BLaER1 treated with 17β-estradiol and CSF1 and Interleukin-3, amounts not matched to agents 10 nM and 100 nM (cell line): ENCODE measurements around the gene RAB40B.
A peak's percentile ranks its signal among the peaks of the same experiment; 100 is the strongest.

Source experiments
- H3K27ac ChIP-seq, 11 experiments: shearing (Covaris generic); formaldehyde crosslinking; 2 replicates each; pipeline ENCODE4 v1.8.1; 2022
- H3K27me3 ChIP-seq, 11 experiments: shearing (Covaris generic); formaldehyde crosslinking; 2 replicates each; pipeline ENCODE4 v1.8.1; 2022
- H3K36me3 ChIP-seq, 11 experiments: shearing (Covaris generic); formaldehyde crosslinking; 2 replicates each; pipeline ENCODE4 v1.8.1; 2022
- H3K4me1 ChIP-seq, 10 experiments: shearing (Covaris generic); formaldehyde crosslinking; 2 replicates each; pipeline ENCODE4 v1.8.1; 2022
- H3K4me2 ChIP-seq, 11 experiments: shearing (Covaris generic); formaldehyde crosslinking; 2 replicates each; pipeline ENCODE4 v1.8.1; 2022
- H3K4me3 ChIP-seq, 10 experiments: shearing (Covaris generic); formaldehyde crosslinking; 2 replicates each; pipeline ENCODE4 v1.8.1; 2022
- H3K9ac ChIP-seq, 11 experiments: shearing (Covaris generic); formaldehyde crosslinking; 2 replicates each; pipeline ENCODE4 v1.8.1; 2022
- H3K9me3 ChIP-seq, 11 experiments: shearing (Covaris generic); formaldehyde crosslinking; replicated peaks in 1 of 11; 2 replicates each; pipeline ENCODE4 v1.8.1; 2022
- H4K20me1 ChIP-seq, 11 experiments: shearing (Covaris generic); formaldehyde crosslinking; 2 replicates each; pipeline ENCODE4 v1.8.1; 2022
- Cebpa-rat ChIP-seq, 11 experiments: shearing (Covaris generic); IDR thresholded peaks; 2 replicates each; pipeline ENCODE4 v1.8.1; 2022

Gene RAB40B

DNA sequence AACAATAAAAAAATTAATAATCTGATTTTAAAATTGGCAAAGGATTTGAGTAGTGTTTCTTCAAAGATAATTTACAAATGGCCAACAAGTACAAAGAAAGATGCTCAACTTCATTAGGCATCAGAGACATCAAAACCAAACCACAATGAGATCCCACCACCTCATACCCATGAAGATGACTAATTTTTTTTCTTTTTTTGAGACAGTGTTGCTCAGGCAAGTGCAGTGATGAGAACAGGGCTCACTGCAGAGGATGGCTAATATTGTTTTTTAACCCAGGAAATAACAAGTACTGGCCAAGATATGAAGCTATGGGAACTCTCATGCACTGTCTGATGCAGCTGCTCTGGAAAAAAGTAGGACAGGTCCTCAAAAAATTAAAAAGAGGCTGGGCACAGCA, 65.2 kb downstream of the RAB40B start:
- peaks cover 54 to 97% (median 89%) of the 10 kb centered on the region in 11 experiments for H4K20me1 ChIP-seq
- H3K36me3 ChIP-seq, result peaks cover 87 to 97% (median 93%) of the 10 kb centered on the region in 11 experiments
- no peaks in the 10 kb centered on the region for H3K27me3 ChIP-seq
- peaks cover 5 to 19% (median 14%) of the 10 kb centered on the region in 11 experiments; a peak in 17 of 22 replicates for H3K9me3 ChIP-seq
- peaks cover 0 to 18% (median 6%) of the 10 kb centered on the region in 10 experiments; a peak in 13 of 20 replicates for H3K4me1 ChIP-seq
- no peak overlapping the region for H3K9ac ChIP-seq
- no peak overlapping the region for H3K4me2 ChIP-seq
- H3K4me3 ChIP-seq, result no peak overlapping the region
- TF ChIP-seq Cebpa-rat (IDR thresholded peaks at IDR 0.05), result no peak
- no peak overlapping the region for H3K27ac ChIP-seq

DNA sequence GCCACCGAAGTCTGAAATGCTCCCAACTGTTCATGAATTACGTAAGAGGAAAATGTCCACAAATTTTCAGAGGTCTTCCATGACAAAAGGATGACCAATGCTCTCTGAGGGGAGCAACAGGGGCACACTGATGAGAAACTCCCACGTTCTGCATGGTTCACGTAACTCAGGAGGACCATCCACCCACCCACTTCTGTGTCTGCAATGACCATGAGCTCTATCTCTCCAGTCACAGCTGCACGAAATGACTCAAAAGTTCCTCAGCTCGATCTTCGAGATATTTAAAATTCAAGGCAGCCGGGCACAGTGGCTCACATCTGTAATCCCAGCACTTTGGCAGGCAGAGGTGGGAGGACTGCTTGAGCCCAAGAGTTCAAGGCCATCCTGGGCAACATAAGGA, 66.0 kb downstream of the RAB40B start:
- Histone ChIP-seq H3K27me3 (no peaks in the 10 kb centered on the region), H3K27ac (no peak overlapping the region), H3K9ac (no peak overlapping the region), H4K20me1 (peaks cover 50 to 99% (median 91%) of the 10 kb centered on the region in 11 experiments), H3K36me3 (peaks cover 87 to 100% (median 95%) of the 10 kb centered on the region in 11 experiments), H3K4me2 (no peak overlapping the region), H3K4me1 (peaks cover 0 to 24% (median 15%) of the 10 kb centered on the region in 10 experiments; a peak in 14 of 20 replicates), H3K9me3 (peaks cover 2 to 13% (median 9%) of the 10 kb centered on the region in 11 experiments; a peak in 17 of 22 replicates), H3K4me3 (no peak overlapping the region)
- TF ChIP-seq Cebpa-rat (IDR thresholded peaks at IDR 0.05), result no peak

DNA sequence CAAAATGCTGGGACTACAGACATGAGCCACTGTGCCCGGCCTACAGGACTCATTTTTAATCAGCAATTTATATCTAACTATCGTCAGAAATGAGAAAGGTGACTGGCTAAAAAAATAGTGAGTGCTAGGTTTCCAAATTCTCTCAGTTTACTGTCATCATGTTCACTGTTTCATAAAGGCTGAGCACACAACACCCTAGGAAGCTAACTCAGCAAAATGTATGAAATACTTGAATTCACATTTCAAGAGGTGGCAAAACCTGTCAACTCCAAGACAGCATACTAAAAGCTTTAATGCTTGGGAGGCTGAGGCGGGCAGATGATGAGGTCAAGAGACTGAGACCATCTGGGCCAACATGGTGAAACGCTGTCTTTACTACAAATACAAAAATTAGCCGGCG, 67.0 kb downstream of the RAB40B start:
- H3K27ac ChIP-seq, result no peak overlapping the region
- H3K36me3 ChIP-seq, result peaks cover 87 to 100% (median 95%) of the 10 kb centered on the region in 11 experiments
- H3K4me2 ChIP-seq, result no peak overlapping the region
- peaks cover 0 to 4% (median 0%) of the 10 kb centered on the region in 11 experiments; a peak in 6 of 22 replicates for H3K9me3 ChIP-seq
- H3K4me1 ChIP-seq, result peaks cover 0 to 31% (median 23%) of the 10 kb centered on the region in 10 experiments; a peak in 14 of 20 replicates
- no peak overlapping the region for H3K4me3 ChIP-seq
- H4K20me1 ChIP-seq, result peaks cover 45 to 99% (median 83%) of the 10 kb centered on the region in 11 experiments
- no peak overlapping the region for H3K9ac ChIP-seq
- H3K27me3 ChIP-seq, result no peaks in the 10 kb centered on the region
- no peak for TF ChIP-seq Cebpa-rat (IDR thresholded peaks at IDR 0.05)

DNA sequence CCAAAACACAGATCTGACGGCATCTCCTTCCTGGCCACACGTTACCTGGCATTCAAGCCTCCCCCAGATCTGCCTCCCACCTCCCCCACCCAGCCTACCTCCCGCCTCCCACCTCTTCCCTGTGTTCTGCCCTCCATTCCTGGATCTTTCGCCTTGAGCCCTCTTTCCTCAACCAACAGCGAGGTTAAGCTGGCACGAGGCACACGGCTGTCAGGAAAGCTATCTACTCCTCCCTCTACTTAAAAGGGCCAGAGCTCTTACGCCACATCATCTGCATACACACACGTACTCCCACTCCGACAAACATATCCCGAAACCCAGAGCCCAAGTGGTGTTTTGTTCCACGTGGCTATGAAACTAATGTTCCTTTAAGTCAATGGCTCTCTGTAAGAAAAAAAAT, 68.3 kb downstream of the RAB40B start:
- H3K9me3 ChIP-seq, result no peaks in the 10 kb centered on the region
- H3K4me1 ChIP-seq, result peaks cover 0 to 38% (median 25%) of the 10 kb centered on the region in 10 experiments; a peak in 14 of 20 replicates
- no peak overlapping the region for H3K9ac ChIP-seq
- no peaks in the 10 kb centered on the region for H3K27me3 ChIP-seq
- no peak overlapping the region for H3K4me3 ChIP-seq
- H4K20me1 ChIP-seq, result peaks cover 31 to 91% (median 70%) of the 10 kb centered on the region in 11 experiments; a peak in 21 of 22 replicates
- H3K4me2 ChIP-seq, result no peak overlapping the region
- H3K36me3 ChIP-seq, result peaks cover 86 to 100% (median 95%) of the 10 kb centered on the region in 11 experiments
- no peak for TF ChIP-seq Cebpa-rat (IDR thresholded peaks at IDR 0.05)
- no peak overlapping the region for H3K27ac ChIP-seq

DNA sequence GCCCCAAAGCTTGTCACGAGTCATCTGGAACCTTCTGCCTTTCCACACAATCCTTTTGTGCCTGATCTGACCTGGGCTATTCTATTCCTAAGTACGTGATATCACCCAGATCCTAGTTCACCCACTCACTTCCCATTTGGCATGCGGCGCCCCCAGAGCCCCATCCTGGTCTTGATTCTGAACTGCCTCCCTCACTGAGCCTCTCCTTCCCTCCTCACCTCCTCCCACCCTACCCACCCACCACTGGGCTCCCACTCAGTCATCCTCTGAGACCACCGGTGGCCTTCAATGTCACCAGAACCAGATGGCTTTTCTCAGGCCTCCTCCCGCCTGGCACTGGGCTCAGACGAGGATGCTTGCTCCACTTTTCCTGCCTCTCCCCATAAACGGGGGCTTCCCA, 68.8 kb downstream of the RAB40B start:
- Histone ChIP-seq H4K20me1 (peaks cover 27 to 86% (median 67%) of the 10 kb centered on the region in 11 experiments; a peak in 21 of 22 replicates), H3K9ac (0 out of 22 replicates have a peak overlapping the region, but pooled peaks of 2 of the 11 experiments have one; percentile 10 to 41), H3K36me3 (peaks cover 86 to 100% (median 95%) of the 10 kb centered on the region in 11 experiments), H3K4me2 (no peak overlapping the region), H3K4me3 (no peak overlapping the region), H3K27ac (peak overlapping the region in 3 of 11 experiments; percentile 19 to 75 (median 74); a peak in 1 of 22 replicates), H3K4me1 (peaks cover 0 to 43% (median 28%) of the 10 kb centered on the region in 10 experiments; a peak in 15 of 20 replicates), H3K27me3 (no peaks in the 10 kb centered on the region), H3K9me3 (no peaks in the 10 kb centered on the region)
- no peak for TF ChIP-seq Cebpa-rat (IDR thresholded peaks at IDR 0.05)

DNA sequence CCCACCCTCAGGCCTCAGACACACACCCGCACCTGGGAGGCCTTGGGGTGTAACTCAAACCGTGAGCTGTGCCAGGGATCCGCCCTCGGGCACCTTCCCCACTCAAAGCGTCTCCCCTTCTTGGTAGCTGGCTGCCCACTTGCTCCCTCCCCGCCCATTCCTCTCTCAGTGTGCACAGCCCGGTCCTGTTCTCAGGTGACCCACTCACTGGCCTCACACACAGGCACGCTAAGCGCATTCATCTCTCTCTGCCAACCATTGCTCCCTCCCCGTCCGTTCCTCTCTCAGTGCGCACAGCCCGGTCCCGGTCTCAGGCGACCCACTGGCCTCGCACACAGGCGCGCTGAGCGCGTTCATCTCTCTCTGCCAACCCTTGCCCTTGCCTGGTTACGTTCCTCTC, 71.1 kb downstream of the RAB40B start:
- H3K4me1 ChIP-seq, result peaks cover 21 to 66% (median 50%) of the 10 kb centered on the region in 10 experiments
- H4K20me1 ChIP-seq, result peaks cover 9 to 72% (median 52%) of the 10 kb centered on the region in 11 experiments; a peak in 19 of 22 replicates
- peak overlapping the region in 8 of 11 experiments; percentile 10 to 67 (median 45); a peak in 10 of 22 replicates for H3K9ac ChIP-seq
- H3K27ac ChIP-seq, result peak overlapping the region in 9 of 11 experiments; percentile 28 to 75 (median 47); a peak in 11 of 22 replicates
- H3K4me3 ChIP-seq, result 0 out of 20 replicates have a peak overlapping the region, but pooled peaks of 1 of the 10 experiments have one; percentile 9
- H3K9me3 ChIP-seq, result no peaks in the 10 kb centered on the region
- H3K27me3 ChIP-seq, result no peaks in the 10 kb centered on the region
- H3K36me3 ChIP-seq, result peaks cover 64 to 91% (median 85%) of the 10 kb centered on the region in 11 experiments
- TF ChIP-seq Cebpa-rat (IDR thresholded peaks at IDR 0.05), result no peak
- H3K4me2 ChIP-seq, result peak overlapping the region in 8 of 11 experiments; percentile 32 to 96 (median 84); a peak in 16 of 22 replicates

DNA sequence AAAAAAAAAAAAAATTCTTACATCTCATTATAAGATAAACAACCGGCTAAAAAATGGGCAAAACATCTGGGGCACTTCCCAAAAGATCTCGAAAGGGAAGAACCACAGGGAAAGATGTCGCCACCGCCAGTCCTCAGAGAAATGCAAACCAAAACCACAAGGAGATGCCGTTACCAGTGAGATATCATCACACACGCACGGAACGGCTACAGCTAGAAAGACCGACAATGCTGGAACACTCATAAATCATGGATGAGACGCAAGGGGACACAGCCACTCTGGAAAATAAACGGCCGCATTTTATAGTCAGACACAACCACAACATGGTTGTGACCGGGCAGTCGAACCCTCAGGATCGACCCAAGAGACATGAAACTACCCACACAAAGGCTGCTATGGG, 74.8 kb downstream of the RAB40B start:
- Histone ChIP-seq H3K9ac (peak overlapping the region; percentile 52 to 76 (median 70); a peak in 21 of 22 replicates), H3K27ac (peak overlapping the region; percentile 55 to 91 (median 77); a peak in 20 of 22 replicates), H3K9me3 (no peaks in the 10 kb centered on the region), H3K4me3 (peak overlapping the region in 8 of 10 experiments; percentile 29 to 52 (median 38); a peak in 11 of 20 replicates), H3K4me2 (peak overlapping the region; percentile 56 to 93 (median 85)), H3K4me1 (peaks cover 21 to 62% (median 51%) of the 10 kb centered on the region in 10 experiments), H3K36me3 (peaks cover 74 to 91% (median 89%) of the 10 kb centered on the region in 11 experiments), H4K20me1 (peaks cover 5 to 56% (median 20%) of the 10 kb centered on the region in 11 experiments; a peak in 18 of 22 replicates), H3K27me3 (no peaks in the 10 kb centered on the region)
- peak in 6 of 11 experiments; percentile 27 to 79 (median 56); a peak in 6 of 22 replicates for TF ChIP-seq Cebpa-rat (IDR thresholded peaks at IDR 0.05)

DNA sequence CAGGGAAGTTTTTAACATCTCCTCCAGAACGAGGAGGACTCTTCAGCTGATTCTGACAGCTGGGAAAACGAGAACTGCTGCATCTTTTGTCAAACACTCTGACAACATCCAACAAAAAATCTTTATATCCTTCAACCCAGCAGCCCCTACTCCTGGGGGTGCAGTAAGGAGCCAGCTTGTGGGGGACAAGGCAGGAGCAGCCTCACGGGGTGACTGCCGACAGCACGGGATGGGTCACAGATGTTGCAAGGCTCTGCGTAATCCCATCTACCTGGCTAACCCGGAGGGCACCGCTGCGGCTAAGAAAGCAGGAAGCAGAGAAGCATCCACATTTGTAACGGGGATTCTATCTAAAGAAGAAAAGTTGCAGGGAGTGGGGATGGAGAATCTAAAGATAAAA, 78.9 kb downstream of the RAB40B start:
- no peaks in the 10 kb centered on the region for H3K27me3 ChIP-seq
- peaks cover 79 to 92% (median 90%) of the 10 kb centered on the region in 11 experiments for H3K36me3 ChIP-seq
- no peak overlapping the region for H3K4me2 ChIP-seq
- H3K4me1 ChIP-seq, result peaks cover 18 to 26% (median 24%) of the 10 kb centered on the region in 10 experiments
- TF ChIP-seq Cebpa-rat (IDR thresholded peaks at IDR 0.05), result no peak
- H3K4me3 ChIP-seq, result no peak overlapping the region
- no peaks in the 10 kb centered on the region for H3K9me3 ChIP-seq
- peak overlapping the region in 2 of 11 experiments; percentile 36 to 38; a peak in 2 of 22 replicates for H3K9ac ChIP-seq
- H3K27ac ChIP-seq, result no peak overlapping the region
- H4K20me1 ChIP-seq, result peaks cover 0 to 56% (median 16%) of the 10 kb centered on the region in 11 experiments; a peak in 11 of 22 replicates

DNA sequence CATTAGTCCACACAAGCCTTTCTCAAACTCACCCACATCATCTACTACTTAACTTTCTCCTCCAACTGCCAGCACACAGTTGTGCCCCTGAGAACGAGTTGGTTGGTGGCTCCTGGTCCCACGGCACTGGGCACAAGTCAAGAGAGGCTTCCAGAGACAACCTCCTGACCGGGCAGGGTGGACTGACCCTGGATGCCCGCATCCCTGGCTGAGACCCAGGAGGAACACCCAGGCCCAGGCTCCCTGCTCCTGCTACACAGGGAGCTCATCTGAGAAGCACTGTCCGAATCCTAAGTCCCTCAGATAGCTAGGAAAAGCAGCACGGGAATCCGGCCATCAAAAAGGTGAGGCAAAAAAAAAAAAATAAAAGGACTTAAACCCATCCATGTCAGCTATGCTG, 79.3 kb downstream of the RAB40B start:
- H3K27ac ChIP-seq, result 0 out of 22 replicates have a peak overlapping the region, but pooled peaks of 1 of the 11 experiments have one; percentile 8
- H4K20me1 ChIP-seq, result peaks cover 0 to 55% (median 16%) of the 10 kb centered on the region in 11 experiments; a peak in 11 of 22 replicates
- peaks cover 14 to 22% (median 19%) of the 10 kb centered on the region in 10 experiments for H3K4me1 ChIP-seq
- H3K9me3 ChIP-seq, result no peaks in the 10 kb centered on the region
- peak overlapping the region in 3 of 11 experiments; percentile 26 to 38 (median 29); a peak in 3 of 22 replicates for H3K9ac ChIP-seq
- H3K4me2 ChIP-seq, result no peak overlapping the region
- H3K4me3 ChIP-seq, result no peak overlapping the region
- H3K36me3 ChIP-seq, result peaks cover 81 to 92% (median 90%) of the 10 kb centered on the region in 11 experiments
- no peak for TF ChIP-seq Cebpa-rat (IDR thresholded peaks at IDR 0.05)
- no peaks in the 10 kb centered on the region for H3K27me3 ChIP-seq
